Measurements from ENCODE around the gene CLASRP. TPM values are rescaled to one million over a fixed set of nuclear protein-coding genes. Genes with fewer than 3 reads are reported as not detected.

The CLASRP gene
- total RNA-seq, 1 donor from 2014 or later, result 133 TPM

GRCh38 chr19:45037393-45038169 is 1.3 kb upstream of the CLASRP start:
- Mint-ChIP-seq H3K27ac (no peak overlapping the region), H3K4me3 (peak overlapping the region; percentile 50), H3K36me3 (peaks cover 22% of the 10 kb centered on the region), H3K27me3 (ENCODE audit: low read depth) (no peaks in the 10 kb centered on the region), H3K4me1 (peaks cover 20% of the 10 kb centered on the region), H3K9me3 (no peaks in the 10 kb centered on the region)
- no peak for DNase-seq (ENCODE audit: low spot score in 2 of 2, unreplicated experiment in 2 of 2)
- TF ChIP-seq, protein P1, sequence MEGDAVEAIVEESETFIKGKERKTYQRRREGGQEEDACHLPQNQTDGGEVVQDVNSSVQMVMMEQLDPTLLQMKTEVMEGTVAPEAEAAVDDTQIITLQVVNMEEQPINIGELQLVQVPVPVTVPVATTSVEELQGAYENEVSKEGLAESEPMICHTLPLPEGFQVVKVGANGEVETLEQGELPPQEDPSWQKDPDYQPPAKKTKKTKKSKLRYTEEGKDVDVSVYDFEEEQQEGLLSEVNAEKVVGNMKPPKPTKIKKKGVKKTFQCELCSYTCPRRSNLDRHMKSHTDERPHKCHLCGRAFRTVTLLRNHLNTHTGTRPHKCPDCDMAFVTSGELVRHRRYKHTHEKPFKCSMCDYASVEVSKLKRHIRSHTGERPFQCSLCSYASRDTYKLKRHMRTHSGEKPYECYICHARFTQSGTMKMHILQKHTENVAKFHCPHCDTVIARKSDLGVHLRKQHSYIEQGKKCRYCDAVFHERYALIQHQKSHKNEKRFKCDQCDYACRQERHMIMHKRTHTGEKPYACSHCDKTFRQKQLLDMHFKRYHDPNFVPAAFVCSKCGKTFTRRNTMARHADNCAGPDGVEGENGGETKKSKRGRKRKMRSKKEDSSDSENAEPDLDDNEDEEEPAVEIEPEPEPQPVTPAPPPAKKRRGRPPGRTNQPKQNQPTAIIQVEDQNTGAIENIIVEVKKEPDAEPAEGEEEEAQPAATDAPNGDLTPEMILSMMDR (IDR thresholded peaks at IDR 0.05; ENCODE audit: unreplicated experiment), result no peak

- no peak for DNase-seq (ENCODE audit: low spot score in 2 of 2, unreplicated experiment in 2 of 2)
- H3K4me3 Mint-ChIP-seq, result peak overlapping the region; percentile 88
- peaks cover 16% of the 10 kb centered on the region for H3K36me3 Mint-ChIP-seq
- TF ChIP-seq, protein P1 (IDR thresholded peaks at IDR 0.05; ENCODE audit: unreplicated experiment), result no peak
- H3K9me3 Mint-ChIP-seq, result no peaks in the 10 kb centered on the region
- H3K27me3 Mint-ChIP-seq (ENCODE audit: low read depth), result no peaks in the 10 kb centered on the region
- peak overlapping the region; percentile 61 for H3K27ac Mint-ChIP-seq
- H3K4me1 Mint-ChIP-seq, result peaks cover 20% of the 10 kb centered on the region
These were observed 1.4 kb downstream of the CLASRP start for GRCh38 chr19:45040059-45040771.

DNA sequence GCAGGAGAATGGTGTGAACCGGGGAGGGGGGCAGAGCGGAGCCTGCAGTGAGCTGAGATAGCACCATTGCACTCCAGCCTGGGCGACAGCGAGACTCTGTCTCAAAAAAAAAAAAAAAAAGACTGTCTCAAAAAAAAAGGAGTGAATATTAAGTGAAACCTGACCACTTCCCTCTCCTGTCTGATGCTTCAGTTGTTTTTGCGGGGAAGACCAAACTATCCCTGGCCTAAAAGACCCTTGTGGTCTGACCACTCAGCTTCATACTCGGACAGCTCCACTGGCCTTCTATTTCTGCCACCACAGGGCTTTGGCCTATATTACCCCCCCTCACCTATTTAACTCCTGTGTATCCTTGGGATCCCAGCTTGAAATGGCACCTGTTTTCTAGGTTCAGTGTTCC is 2.3 kb downstream of the CLASRP start:
- peaks cover 20% of the 10 kb centered on the region for H3K4me1 Mint-ChIP-seq
- no peaks in the 10 kb centered on the region for H3K9me3 Mint-ChIP-seq
- H3K27ac Mint-ChIP-seq, result no peak overlapping the region
- no peaks in the 10 kb centered on the region for H3K27me3 Mint-ChIP-seq (ENCODE audit: low read depth)
- H3K4me3 Mint-ChIP-seq, result peak overlapping the region; percentile 36
- TF ChIP-seq, protein P1 (IDR thresholded peaks at IDR 0.05; ENCODE audit: unreplicated experiment), result no peak
- no peak for DNase-seq (ENCODE audit: low spot score in 2 of 2, unreplicated experiment in 2 of 2)
- H3K36me3 Mint-ChIP-seq, result peaks cover 16% of the 10 kb centered on the region

DNA sequence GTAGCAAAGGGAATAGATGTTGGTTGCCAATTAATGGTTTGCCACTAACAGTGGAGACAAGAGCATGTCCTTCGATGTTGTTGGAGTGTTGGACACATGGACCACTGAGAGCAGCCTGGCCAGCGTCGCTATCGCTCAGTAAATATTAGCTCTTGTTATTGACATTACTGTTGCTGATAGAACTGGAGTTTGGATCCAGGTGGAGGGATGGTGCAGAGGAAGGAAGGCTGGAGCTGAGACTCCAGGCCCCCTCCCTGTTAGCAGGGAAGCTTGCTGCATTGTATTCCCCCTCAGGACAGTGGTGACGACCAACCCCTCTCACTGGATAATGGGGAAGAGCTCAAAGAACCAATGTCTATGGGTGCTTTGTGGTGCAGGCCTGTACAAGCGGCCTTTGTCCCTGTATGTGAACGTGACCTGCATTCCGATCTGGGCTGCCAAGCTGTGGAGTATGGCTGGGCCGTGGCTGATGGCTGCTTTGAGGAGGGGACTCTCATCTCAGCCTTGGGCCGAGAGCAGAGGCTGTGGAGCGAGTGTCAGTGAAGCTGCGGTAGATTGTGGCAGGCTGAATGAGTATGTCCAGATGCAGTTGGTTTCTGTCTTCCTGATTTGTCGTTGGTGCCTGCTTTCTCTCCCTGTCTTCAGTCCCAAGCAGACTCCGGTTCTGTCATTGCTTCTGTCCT is 7.0 kb downstream of the CLASRP start:
- H3K9me3 Mint-ChIP-seq, result no peaks in the 10 kb centered on the region
- no peak overlapping the region for H3K4me3 Mint-ChIP-seq
- no peak overlapping the region for H3K27ac Mint-ChIP-seq
- no peaks in the 10 kb centered on the region for H3K27me3 Mint-ChIP-seq (ENCODE audit: low read depth)
- TF ChIP-seq, protein P1 (IDR thresholded peaks at IDR 0.05; ENCODE audit: unreplicated experiment), result no peak
- H3K4me1 Mint-ChIP-seq, result peaks cover 8% of the 10 kb centered on the region
- DNase-seq (ENCODE audit: low spot score in 2 of 2, unreplicated experiment in 2 of 2), result no peak
- H3K36me3 Mint-ChIP-seq, result peaks cover 17% of the 10 kb centered on the region

DNA sequence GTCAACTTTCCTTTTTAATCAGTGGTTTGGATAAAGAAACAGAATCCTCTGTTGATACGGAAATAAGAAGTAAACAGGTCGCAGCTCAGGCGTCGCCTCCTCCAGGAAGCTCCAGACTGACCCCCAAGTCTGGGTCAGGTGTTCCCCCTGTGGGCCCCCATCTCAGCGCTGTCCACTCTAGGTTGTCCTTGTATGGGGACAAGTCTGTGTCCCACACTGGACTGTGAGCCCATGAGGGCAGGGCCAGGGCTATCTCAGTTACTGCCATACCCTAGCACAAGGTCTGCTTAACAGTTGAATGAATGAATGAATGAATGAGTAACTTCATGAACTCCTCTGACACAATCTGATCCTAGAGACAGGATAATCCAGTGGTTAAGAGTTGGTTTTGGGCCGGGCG is 7.5 kb downstream of the CLASRP start:
- Mint-ChIP-seq H3K27ac (no peak overlapping the region), H3K9me3 (no peaks in the 10 kb centered on the region), H3K4me3 (no peak overlapping the region), H3K36me3 (peaks cover 15% of the 10 kb centered on the region), H3K4me1 (peaks cover 5% of the 10 kb centered on the region), H3K27me3 (ENCODE audit: low read depth) (no peaks in the 10 kb centered on the region)
- TF ChIP-seq, protein P1 (IDR thresholded peaks at IDR 0.05; ENCODE audit: unreplicated experiment), result no peak
- no peak for DNase-seq (ENCODE audit: low spot score in 2 of 2, unreplicated experiment in 2 of 2)

Data from mesothelial cell of epicardium (in vitro differentiated cells).